Stimulated activated CD4-positive, alpha-beta T cell treated with anti-CD3 and anti-CD28 coated beads, Interleukin-2, amount 100 ng/mL, for 4 hours (primary cell): ENCODE data around the gene MS4A14.
"Not testable (repeated sequence)": the region's sequence is repeated elsewhere in the genome, so short reads cannot be mapped to it uniquely, and the experiment has no call there.

Source experiments
- DNase-seq: peaks from one replicate; pipeline ENCODE4 v3.0.0-alpha.2; 2020; ENCODE audit warnings: low read depth

The MS4A14 gene

GRCh38 chr11:60390419-60390818 lies 5.8 kb upstream of the MS4A14 start:
- DNase-seq, result no peak

- DNase-seq, result no peak
These were observed 3.9 kb upstream of the MS4A14 start for GRCh38 chr11:60392361-60392760.

DNA sequence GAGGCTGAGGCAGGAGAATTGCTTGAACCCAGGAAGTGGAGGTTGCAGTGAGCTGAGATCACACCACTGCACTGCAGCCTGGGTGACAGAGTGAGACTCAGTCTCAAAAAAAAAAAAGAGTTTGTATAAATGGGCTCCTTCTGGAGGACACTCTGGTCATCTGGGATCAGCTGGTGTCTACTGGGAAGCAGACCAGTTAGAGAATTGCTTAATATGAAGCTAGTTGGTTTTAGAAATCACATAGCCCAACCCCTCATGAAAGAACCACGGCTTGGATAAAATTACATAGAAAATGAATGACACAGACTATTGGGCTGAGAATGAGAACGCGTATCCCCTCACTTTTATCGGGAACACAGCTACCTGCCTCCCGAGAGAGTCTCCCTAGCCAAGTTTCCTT lies 3.2 kb upstream of the MS4A14 start:
- no peak for DNase-seq

DNA sequence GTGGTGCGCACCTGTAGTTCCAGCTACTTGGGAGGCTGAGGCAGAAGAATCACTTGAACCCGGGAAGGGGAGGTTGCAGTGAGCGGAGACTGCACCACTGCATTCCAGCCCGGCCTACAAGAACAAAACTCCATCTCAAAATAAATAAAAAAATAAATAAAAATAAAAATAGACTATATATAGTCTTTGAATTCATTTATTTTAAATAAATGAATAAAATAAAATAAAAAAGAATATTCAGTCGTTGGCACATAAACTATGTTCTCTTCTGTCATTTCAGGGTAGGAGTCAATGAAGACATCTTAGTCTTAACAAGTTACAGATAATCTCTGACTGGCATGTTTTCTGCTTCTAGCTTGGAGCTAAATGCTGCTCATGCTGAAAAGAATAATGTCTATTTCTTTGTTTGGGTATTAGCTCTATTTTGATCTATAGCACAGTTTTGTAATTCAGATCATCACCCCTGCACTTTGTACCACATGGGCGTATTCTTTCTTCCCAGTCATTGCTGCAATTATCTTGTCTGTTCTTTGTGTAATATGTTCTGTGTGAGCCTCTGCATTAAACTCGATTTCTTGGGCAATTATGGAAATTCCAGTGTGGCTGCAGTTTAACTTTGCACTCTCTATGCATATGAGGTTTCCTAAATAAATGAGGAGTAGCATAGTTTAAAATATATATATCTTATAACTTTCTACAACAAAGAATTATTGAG lies 1.4 kb upstream of the MS4A14 start:
- no peak for DNase-seq

- no peak for DNase-seq
These were observed 540 bp downstream of the MS4A14 start for GRCh38 chr11:60396799-60397198.

GRCh38 chr11:60420015-60420414 lies 23.8 kb downstream of the MS4A14 start:
- no peak for DNase-seq

DNA sequence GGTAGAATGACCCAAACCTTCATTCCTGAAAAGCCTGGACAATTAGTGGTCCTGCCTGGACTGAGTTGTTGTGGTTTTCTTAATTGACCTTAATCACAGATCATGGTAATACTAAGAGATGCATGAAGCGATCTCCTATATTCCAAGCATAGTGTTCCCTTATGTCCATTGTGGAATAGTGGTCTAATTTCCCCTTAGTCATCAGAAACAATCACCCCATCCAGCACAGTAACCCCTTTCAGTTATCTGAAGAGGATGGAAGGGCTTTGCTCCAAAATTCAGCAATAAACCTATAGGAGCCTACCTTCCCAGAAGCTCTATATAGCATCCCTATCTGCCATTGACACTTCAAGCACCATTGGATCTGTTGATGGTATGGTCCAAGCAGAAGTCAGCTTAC lies 26.4 kb downstream of the MS4A14 start:
- DNase-seq, result no peak

DNA sequence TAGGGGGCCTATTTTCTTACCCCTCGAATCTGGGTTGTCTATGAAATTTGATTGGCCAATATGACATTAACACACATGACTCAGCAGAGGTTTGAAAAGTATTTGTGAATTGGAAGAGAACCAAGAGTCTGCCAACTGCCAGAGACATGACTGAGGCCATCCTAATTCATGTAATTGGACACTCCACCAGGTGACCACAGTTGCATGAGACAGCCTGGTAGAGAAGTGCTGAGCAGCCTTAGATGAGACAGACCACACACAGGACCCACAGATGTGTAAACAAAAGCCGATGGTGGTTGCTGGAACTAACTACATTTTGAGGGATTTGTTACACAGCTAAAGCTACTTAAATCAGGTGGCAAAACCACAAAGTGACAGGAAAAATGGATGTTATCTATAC lies 32.3 kb downstream of the MS4A14 start:
- no peak for DNase-seq

DNA sequence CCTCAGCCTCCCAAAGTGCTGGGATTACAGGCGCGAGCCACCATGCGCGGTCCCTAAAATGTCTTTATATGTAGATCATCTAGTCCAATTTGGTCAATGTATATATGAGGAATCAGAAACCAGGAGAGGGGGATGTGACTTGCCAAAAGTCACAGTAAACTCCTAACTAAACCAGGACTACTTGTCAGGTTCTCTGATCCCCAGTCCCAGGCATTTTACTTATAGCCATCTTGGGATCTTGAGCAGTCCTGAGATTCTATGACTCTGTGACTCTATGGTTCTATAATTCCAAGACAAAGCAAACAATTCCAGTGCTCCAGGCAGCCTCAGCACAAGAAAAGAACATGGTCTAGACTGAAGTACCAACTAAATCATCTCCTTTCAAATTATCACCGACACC lies 33.0 kb downstream of the MS4A14 start, which contains the start of gene MS4A5:
TSS of gene MS4A5 (plus strand) at position 301 of the 400 bp plus-strand sequence. CDS start 103 bp downstream, outside the sequence.
- DNase-seq, result no peak

DNA sequence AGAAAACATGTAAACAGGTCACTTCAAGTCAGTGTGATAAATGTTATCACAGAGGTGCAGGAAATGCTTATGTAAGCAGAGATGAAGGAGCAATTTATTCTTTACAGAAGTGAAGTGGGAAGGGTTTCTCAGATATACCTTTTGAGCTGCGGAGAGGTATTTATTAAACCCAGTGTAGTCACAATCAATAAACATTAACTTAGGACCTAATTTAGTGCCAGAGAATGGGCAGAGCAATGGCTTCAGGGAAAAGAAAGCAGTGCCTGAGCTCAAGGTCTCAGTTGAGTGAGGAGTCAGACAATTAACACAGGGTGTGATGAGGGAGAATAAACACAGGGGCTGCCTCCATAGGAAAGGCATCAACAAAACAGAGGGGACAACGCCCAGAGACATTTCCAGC lies 35.0 kb downstream of the MS4A14 start:
- no peak for DNase-seq

DNA sequence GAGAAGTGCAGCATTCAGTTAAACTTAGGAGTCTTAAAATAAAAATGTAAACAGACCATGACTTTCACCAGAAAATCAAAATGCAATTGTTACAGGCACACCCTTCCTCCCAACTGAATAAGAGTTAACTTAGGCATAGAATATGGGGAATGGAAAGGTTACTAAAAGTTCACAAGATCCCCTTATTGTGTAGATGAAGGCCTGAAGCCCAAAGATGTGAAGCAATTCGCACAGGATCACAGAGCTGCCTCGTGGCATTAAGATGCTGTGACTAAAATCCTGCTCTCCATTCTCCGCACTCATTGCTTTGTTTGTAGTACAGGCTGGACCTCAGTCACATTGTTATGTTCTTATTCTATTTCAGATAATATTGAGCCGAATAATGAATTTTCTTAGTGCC lies 37.1 kb downstream of the MS4A14 start:
- DNase-seq, result no peak

DNA sequence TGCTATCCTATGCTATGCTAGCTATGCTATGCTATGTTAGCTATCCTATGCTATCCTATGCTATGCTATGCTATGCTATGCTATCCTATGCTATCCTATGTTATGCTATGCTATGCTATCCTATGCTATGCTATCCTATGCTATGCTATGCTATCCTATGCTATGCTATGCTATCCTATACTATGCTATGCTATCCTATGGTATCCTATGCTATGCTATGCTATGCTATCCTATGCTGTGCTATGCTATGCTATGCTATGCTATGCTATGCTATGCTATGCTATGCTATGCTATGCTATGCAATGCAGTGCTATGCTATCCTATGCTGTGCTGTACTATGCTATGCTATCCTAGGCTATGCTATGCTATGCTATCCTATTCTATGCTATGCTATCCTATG lies 50.8 kb downstream of the MS4A14 start:
- DNase-seq, result no peak

DNA sequence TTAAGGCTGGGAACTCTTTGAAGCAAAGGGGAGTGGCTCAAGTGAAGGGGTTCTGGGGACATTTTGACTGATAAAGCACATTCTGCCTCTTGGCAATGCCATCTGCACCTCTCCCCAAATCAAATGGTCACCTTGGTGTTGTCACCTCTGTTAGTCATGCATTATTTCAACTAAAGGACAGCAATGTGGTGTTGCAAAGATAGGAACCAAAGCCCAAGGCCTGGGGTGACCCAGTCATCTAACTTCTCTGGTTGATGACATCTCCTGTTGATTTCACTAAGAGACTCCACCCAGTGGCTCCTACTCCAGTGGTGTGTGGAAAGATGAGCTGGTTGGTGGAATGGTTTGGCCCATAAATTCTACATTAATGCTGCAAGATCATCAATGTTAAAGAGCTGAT lies 51.6 kb downstream of the MS4A14 start:
- DNase-seq, result no peak

- DNase-seq, result not testable (repeated sequence)
These were observed 54.9 kb downstream of the MS4A14 start for GRCh38 chr11:60451185-60451584.

DNA sequence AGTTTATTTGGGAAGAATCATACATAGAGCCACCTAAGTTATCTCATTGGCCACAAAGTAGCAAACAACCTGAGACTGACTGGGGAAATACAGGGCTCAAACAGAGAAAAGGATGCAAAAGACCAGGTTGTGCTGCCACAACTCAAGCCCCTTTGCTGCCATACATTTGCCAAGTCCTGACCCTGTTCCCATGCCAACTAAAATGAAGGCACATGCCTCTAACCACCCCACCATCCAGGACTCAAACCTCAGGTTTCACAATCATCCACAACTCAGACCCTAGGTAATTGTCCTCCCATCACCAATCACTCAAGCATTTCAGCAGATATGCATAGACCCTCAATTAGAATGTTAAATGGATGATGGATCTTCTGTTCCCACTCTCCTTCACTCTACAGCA lies 58.0 kb downstream of the MS4A14 start:
- no peak for DNase-seq

- DNase-seq, result no peak
These were observed 59.3 kb downstream of the MS4A14 start, which contains the start of gene MS4A1 for GRCh38 chr11:60455531-60456042. Gene MS4A1 (plus strand): TSS chr11:60455847. CDS start chr11:60462375, 6,528 bp downstream.

- no peak for DNase-seq
These were observed 61.3 kb downstream of the MS4A14 start for GRCh38 chr11:60457576-60457975.

DNA sequence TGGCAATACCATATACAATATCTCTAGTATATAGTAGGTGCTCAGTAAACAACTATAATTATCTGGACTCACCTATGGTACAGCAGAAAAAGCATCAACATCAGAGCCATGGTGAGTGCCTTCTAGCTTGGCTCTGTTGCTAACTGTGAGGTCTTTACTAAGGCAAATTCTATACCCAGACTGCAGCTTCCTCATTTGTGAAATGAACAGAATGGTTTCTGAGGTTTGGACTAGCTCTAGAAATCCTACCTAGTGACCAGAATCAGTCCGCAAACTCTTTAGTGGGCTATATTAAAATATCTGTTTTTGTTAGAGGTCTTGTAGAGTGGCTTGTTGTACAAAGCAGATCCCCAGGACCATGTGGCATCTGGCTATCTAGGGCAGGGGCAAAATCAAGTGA lies 63.1 kb downstream of the MS4A14 start:
- no peak for DNase-seq
